ENCODE data around the gene SLC4A7.
"Not testable (repeated sequence)": the region's sequence is repeated elsewhere in the genome, so short reads cannot be mapped to it uniquely, and the experiment has no call there.

SLC4A7 gene

DNA sequence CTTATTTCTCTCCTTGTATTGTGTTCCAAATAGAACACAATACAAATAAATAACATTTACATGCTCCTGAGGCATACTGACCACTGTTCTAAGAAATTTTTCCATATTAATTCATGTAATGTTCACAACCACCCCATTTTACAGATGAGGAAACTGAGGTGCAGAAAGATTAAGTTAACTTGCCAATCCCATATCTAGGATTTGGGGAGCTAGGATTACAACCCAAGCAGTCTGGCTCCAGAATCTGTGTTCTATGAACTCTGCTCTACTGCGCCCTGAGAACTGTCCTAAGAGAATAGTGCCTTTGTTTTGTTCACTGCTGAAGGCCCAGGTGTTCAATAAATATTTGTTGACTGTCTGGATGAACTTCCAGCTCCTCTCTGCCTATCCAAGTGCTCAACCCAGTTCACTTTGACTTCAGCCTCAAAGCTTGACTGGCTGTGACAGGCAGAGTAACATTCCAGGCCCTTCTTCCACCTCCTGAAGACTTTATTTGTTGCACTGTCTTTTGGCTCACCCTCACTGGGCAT, 118.1 kb downstream of the SLC4A7 start:
- in situ Hi-C loops (cut with MboI; ENCODE audit: low sequenced_read_pairs), result no loop called here

DNA sequence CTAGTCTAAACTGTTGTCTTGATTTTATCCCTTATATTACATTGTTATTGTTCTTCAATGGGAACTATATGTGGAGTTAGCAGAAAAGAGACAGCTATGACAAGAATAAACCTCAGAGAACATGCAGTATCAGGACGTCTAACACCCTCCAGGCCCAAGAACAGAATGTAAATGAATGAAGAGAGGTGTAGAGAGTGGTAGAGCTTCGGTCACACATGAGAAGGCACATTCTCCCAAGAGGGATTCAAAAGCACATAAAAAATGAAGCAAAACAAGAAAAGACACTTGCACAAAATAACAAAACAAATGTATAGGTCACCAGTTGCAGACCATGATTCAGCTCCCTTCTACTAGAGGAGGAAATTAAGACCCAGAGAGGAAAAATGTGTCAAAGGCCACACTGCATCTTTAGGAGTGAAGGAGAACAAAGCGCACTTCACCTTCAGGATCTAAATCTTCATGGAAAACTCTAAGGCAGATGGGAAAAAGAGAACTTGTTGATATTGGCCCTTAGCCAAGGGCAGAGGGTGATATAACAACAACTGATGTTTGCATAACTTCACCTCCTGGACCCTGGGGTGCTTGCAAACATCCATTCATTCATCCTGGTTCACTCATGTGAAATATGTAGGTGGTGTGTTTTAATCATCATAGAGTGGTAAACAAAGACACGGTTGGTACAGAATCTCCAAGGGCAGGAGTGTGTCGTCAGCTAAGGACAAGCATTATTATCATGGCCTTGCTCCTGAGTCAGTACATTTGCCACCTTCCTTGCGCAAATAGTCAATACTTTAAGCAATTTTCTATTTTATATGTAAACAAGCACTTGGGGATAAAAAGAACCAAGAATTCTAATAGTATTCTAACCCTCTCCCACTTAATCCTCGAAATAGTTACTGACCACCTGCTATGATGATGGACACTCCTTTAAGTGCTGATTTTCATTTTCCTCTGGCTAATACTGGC, 123.8 kb downstream of the SLC4A7 start:
- in situ Hi-C loops (cut with MboI; ENCODE audit: low sequenced_read_pairs), result no loop called here

DNA sequence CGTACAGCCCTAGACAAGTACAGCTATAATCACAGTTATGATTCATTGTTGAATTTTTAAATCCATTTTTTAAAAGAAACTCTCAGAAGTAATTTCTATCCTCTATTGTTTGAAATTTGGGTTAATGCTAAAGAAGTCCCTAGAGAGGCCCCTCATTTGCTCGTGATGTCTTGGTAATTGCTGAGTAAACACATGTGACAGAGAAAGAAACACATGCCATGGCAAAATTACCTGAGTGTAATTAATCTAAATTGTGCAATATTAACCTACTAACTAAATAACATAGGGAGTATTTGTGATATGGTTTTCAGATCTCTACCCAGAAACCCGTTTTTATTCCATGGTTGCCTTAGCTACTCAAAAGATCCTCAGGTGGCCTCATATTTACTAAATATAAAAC, 125.8 kb downstream of the SLC4A7 start:
- in situ Hi-C loops (cut with MboI; ENCODE audit: low sequenced_read_pairs), result no loop called here

DNA sequence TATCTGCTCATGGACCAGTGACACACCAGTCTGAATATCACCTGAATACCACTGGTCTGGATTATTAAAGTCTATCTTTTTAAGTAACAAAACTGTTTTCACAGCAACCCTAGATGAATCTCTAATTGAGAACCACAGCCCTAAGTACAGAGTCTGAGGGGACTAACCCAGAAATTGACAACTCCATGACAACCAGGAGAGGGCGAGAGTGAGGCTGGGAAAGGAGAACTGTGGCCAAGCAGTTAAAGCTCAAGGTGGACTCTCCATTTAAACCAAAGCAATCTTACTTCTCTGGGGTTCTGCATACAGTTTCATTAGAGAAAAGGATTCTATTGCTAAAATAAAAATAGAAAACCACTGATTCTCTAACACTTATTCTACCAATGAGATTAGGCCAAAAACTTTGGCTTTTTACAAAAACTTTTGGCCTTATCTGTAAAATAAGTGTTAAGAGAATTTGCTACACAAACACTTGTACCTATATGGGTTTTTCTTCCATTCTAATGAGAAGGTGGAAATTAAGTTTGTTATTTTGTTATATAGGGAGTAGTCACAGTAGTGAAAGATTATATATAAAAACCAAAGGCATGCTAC, 126.4 kb downstream of the SLC4A7 start:
- in situ Hi-C loops (cut with MboI; ENCODE audit: low sequenced_read_pairs), result no loop called here

DNA sequence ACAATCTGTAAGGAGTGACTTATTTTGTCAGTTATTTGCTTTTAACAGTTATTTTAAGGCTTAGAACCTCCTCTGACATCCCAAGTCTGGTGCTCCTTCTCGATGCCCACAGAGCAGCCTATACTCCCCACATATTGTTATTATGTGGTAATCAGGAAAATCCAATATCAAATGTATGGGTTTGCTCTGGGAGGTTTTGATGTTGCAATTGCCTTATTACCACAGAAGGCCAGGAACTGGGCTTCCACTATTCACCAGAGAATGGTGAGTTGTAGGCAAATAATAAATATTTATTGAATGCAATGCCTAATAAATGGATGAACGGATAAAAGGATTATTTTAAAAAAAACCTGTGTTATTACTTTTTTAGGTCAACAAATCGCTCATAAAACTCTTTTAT, 127.2 kb downstream of the SLC4A7 start:
- in situ Hi-C loops (cut with MboI; ENCODE audit: low sequenced_read_pairs), result no loop called here

DNA sequence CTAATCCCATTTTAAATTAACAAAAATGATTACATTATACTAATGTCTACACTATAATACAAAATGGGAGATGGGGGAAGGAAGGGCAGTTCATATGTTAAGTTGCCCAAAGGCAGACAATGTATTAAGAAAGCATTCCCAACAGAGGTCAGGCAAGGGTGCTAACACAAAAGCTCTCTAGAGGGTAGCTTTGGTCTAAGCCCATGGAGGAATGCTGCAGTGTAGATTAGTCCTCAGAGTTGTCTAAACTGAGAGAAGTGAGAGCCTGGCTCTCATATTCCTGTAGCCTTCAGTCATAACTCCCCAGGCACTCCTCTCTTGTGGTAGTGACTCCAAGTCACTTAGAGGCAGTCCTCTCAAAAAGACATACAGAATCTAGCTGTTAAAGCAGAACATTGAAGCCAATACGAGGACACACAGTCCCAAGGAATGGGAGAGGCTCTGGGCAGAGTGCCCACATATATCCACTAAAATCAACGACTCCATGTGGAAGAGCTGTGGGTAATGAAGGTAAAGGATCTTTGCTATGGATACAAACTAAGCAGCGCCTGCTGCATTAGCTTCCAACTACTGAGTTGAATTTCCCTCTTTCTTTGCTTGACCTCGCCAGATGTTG, 129.5 kb downstream of the SLC4A7 start:
- in situ Hi-C loops (cut with MboI; ENCODE audit: low sequenced_read_pairs), result no loop called here

DNA sequence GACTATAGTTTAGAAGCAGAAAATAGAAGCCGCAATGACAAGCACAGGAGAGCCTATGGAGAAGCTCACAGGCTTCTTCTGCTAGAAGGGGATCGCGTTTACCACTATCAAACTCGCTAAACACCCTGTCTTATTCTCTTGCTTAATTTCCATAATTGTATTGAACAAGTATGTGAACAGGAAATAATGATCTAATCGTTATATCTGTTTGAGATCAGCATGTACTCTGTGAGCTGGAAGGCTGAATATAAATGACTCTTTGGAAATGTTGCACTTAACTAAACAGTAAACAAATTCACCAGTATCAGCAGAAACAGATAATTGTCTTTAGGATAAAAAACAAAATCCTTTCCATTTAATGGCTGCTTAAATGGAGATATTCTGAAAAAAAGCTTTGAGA, 130.0 kb downstream of the SLC4A7 start:
- in situ Hi-C loops (cut with MboI; ENCODE audit: low sequenced_read_pairs), result no loop called here

DNA sequence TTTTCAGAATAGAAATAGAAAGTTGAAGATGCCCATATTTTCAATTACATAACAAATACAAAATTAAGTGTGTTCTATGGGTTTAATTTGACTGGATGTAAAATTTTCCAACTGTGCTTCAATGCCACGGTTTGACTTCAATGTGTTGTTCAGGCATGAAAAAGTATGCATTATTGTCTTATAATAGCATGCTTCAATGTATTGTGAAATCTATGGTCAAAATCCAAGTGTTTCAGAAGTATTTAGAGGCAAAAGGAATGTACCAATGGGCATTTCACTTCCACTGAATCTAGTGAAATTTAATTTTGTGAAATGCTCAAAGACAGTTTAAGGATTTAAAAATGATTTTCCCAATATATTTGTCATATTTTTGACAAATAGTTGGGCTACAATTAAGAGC, 131.0 kb downstream of the SLC4A7 start:
- in situ Hi-C loops (cut with MboI; ENCODE audit: low sequenced_read_pairs), result no loop called here

DNA sequence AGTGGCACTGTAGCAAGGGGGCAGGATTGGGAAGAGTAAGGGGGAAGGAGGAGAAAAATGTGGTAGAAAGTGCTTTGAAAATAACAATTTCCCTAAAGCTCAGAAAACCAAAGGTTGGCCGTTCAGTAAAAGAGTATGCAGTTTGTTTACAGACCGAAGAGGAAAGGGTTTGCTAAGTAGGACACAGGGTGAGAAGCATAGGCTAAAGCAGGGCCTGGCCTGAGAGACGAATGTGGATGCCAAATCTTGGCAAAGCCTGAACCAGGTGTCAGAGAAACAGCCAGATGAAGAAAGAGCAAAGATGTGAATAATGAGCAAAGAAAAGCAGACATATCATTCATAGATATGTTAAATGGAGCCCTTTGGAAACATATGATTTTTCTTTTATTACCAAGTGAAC, 132.1 kb downstream of the SLC4A7 start:
- in situ Hi-C loops (cut with MboI; ENCODE audit: low sequenced_read_pairs), result no loop called here

DNA sequence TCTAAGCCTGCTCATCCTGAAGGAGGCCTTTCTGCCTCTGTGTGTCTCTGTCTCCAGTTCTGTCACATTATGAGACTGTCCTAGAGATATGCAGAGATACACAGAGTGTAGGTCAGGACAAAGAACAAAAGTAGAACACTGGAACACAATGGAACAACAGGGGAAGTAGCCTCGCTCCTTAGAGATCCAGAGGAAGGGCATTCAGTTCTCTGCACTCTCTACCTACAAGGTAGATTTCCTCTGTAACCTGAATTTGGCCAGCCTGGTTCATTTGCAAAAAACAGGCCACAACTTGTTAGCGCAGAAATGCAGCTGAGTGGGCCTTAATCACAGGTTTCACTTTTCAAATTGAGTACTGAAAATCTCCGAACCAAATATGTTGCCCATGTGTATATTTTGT, 134.4 kb downstream of the SLC4A7 start:
- in situ Hi-C loops (cut with MboI; ENCODE audit: low sequenced_read_pairs), result no loop called here

DNA sequence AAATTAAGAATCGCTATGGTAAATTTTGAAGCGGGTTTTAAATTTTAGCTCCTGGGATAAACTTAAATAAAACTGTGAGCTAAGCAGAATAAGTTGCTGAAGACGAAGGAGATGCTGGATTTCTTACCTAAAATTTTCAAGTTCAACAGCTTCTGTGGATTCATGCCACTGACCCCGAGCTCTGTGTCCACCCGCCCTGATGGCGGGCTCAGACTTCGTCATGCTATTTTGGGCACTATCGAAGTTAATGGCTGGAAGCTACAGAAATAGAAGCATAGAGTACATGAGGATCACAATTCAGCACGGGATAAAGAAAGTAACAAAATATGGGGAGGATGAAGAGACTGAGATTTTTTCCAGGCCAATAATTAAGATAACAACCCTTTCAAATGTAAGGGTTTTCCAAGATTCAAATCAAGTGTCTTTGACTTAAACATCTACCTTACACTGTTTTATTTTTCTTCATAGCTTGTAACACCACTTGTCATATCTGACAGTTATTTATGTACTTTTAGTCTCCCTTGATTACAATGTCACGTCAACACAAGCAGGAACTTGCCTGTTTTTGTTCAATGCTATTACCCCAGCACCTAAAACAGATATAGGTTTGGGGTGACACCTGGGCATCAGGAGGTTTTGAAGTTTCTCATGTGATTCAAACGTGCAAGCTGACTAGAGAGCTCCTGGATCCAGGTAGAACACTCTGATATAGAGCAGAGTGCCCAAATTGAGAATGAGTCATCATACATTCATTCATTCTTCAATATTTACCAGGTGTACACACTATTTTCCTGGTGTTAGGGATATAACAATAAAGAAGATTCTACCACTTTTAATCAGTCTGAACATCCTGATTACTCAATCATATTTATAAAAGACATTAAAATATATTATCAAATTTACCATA, 138.0 kb downstream of the SLC4A7 start:
- in situ Hi-C loops (cut with MboI; ENCODE audit: low sequenced_read_pairs), result no loop called here

DNA sequence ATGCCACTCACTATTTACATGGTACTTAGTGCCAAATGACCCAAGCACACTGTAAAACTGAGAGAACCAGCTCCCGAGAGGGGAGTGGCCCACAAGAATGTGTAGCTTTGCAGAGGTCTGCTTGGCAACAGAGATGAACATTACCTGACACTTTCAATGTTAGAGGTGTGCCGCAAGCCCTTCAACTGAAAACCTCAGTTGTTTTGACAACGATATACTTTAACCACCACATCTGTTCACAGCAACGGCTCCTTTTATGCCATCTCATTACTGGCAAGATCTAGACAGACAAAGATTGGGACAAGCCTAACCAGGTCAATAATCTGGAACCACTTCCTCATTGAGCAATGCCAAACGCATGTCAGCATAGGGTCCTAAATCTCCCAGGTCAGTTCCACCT, 138.7 kb downstream of the SLC4A7 start:
- in situ Hi-C loops (cut with MboI; ENCODE audit: low sequenced_read_pairs), result no loop called here

DNA sequence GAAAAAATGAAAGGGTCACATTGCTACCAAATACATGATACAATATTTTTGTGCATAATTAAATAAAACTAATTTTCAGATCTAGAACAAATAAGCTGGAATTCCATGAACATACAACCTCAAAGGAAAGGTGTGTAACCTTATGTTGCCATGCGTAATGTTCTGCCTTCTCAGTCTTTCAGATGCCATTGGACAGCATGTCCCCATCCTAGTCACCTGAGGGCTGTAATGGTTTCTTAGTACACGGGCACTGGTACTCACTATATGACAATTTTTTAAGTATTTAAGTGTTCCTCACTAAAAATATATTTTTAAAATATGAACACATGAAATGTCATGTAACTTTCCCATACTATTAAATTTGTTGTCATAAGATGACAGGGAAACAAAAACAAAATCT, 139.1 kb downstream of the SLC4A7 start:
- in situ Hi-C loops (cut with MboI; ENCODE audit: low sequenced_read_pairs), result no loop called here

DNA sequence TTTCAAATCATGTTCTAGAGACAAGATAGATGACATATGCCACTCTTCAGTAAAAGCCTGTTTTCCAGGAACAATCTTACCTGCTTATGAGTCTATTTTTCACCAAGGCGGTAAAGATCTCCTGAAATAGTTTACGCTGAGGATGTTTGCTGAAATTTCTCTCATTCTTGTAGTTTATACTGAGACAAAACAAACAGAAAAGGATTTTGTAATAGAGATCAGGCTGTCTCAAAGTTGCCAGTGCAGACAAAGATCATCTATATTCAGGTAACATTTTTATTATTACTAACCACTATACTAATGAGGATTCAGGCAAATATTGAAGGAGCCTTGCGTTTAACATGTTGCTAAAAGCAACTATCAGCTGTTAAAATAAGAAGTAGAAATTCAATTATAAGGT, 140.0 kb downstream of the SLC4A7 start:
- in situ Hi-C loops (cut with MboI; ENCODE audit: low sequenced_read_pairs), result no loop called here

DNA sequence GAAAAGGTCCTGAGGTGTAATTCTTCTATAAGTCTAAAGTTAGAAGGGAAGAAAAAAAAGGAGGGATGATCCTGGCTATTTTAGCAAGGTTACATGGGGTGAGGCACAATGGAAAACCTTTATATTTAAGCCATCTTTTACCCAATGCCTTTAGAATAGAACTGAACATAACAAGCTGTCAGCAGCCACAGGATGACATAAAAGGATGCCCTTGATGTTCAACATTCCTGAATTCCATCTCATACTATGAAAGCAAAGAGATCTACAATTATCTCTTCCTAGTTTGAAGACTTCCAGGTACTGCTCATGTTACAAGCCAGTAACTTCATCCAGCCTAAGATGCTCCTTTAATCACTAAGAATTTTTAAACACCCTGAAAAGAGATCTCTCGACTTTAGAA, 141.9 kb downstream of the SLC4A7 start:
- in situ Hi-C loops (cut with MboI; ENCODE audit: low sequenced_read_pairs), result no loop called here

DNA sequence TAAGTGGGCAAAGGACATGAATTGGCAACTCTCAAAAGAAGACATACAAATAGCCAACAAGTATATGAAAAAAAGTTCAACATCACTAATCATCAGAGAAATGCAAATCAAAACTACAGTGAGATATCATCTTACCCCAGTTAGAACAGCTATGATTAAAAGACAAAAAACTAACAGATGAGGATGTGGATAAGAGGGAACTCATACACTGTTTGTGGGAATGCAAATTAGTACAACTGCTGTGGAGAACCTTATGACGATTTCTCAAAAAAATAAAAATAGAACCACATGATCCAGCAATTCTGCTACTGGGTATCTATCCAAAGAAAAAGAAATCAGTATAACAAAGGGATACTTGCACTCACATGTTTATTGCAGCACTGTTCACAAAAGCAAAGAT, 143.7 kb downstream of the SLC4A7 start:
- in situ Hi-C loops (cut with MboI; ENCODE audit: low sequenced_read_pairs), result no loop called here

DNA sequence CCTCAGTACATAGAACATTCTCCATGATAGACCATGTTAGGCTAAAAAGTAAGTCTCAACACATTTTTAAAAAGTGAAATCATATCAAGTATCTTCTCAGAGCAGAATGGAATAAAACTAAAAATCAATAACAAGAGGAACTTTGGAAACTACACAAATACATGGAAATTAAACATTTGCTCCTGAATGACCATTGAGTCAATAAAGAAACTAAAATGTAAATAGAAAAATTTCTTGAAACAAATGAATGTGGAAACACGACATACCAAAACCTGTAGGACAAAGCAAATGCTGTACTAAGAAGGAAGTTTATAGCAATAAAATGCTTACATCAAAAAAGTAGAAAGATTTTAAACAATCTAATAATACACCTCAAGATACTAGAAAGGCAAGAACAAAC, 148.6 kb downstream of the SLC4A7 start:
- in situ Hi-C loops (cut with MboI; ENCODE audit: low sequenced_read_pairs), result no loop called here

DNA sequence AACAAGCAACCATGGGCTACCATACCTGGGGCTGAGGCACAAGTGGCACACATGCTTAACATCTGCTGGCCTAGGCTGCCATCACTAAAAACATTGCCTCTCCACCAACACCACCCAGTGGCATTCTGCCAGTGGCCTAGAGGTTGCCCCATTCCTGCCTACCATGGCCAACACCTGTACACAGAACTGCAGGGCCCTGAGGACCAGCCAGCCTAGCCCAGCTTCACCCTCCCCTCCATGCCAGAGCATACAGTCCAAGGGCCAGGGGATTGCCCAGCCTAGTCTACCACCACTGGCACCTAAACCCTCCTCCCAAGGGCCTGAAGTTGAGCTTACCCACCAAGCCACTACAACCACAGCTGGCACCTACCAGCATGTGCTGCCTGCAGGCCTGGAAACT, 150.3 kb downstream of the SLC4A7 start:
- in situ Hi-C loops (cut with MboI; ENCODE audit: low sequenced_read_pairs), result no loop called here

DNA sequence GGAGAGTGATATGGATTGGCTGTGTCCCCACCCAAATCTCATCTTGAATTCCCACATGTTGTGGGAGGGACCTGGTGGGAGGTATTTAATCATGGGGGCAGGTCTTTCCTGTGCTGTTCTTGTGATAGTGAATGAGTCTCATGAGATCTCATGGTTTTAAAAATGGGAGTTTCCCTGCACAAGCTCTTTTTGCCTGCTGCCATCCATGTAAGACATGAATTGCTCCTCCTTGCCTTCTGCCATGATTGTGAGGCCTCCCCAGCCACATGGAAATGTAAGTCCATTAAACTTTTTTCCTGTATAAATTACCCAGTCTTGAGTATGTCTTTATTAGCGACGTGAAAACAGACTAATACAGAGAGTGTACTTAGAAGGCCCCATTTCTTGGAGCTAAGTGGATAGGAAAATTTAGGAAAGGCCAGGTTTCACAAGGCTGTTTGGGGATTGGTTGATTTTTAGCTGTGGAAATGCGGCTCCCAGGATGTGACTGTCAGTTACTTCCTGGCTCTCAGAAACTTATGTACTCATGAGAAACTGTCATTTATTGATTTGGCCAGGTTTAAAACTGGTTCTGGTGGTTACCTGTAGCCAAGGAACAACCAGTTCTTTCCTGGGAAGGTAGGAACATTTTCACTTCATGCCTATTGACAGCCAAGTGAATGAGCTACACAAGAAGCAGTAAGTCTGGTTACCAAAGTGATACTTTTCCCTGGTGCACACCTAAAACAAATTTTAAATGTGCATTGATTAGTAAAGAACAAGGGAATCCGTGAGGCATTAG, 155.0 kb downstream of the SLC4A7 start:
- in situ Hi-C loops (cut with MboI; ENCODE audit: low sequenced_read_pairs), result not testable (repeated sequence)
